ENCODE results near the gene HERPUD2.
"Not testable (repeated sequence)": the region's sequence is repeated elsewhere in the genome, so short reads cannot be mapped to it uniquely, and the experiment has no call there.

Gene HERPUD2

DNA sequence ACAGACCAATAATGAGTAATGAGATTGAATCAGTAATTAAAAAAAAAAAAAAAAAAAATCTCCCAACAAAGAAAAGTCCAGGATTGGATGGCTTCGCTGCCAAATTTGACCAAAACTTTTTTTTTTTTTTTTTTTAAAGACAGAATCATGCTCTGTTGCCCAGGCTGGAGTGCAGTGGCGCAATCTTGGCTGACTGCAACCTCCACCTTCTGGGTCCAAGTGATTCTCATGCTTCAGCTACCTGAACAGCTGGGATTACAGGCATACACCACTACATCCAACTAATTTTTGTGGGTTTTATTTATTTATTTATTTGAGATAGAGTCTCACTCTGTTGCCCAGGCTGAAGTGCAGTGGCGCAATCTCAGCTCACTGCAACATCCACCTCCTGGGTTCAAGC, 40.4 kb downstream of the HERPUD2 start:
- H3K4me1 ChIP-seq (ENCODE audit: control insufficient read depth, insufficient read depth, low read length); H3K36me3 ChIP-seq (ENCODE audit: control insufficient read depth, insufficient read depth, low read length); H3K27ac ChIP-seq (ENCODE audit: insufficient read depth, low read depth, low read length, poor library complexity, severe bottlenecking); H3K9me3 ChIP-seq (ENCODE audit: control insufficient read depth, low read length); H3K4me3 ChIP-seq (ENCODE audit: insufficient read depth, low read depth, low read length); H3K27me3 ChIP-seq (ENCODE audit: control insufficient read depth, insufficient read depth, low read length, poor library complexity, severe bottlenecking): not testable (repeated sequence)
- 92 to 93% methylated on average over 3 of the region's 3 CpGs for WGBS, 2 experiments

DNA sequence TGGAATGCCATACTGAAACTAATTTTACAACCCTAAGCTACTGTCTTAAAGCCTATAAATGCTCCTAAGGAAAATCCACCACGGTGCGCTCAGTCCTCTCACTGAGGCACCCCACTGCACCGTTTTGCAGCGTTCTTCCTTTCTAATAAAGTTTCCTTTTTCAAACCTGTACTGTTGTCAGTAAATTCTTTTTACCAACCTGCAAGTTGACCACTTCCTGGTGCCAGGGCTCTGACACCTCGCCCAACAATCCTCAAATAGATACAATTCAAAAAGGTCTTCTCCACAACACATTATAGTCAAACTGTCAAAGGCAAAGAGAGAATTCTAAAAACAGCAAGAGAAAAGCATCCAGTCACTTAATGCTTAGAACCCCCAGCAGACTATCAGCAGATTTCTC, 42.8 kb downstream of the HERPUD2 start:
- H3K4me3 ChIP-seq (ENCODE audit: insufficient read depth, low read depth, low read length): no peak overlapping the region
- H3K27ac ChIP-seq (ENCODE audit: insufficient read depth, low read depth, low read length, poor library complexity, severe bottlenecking): no peak overlapping the region
- H3K9me3 ChIP-seq (ENCODE audit: control insufficient read depth, low read length): no peaks in the 10 kb centered on the region
- H3K27me3 ChIP-seq (ENCODE audit: control insufficient read depth, insufficient read depth, low read length, poor library complexity, severe bottlenecking): no peaks in the 10 kb centered on the region
- peaks cover 14% of the 10 kb centered on the region for H3K4me1 ChIP-seq (ENCODE audit: control insufficient read depth, insufficient read depth, low read length)
- H3K36me3 ChIP-seq (ENCODE audit: control insufficient read depth, insufficient read depth, low read length): peaks cover 4% of the 10 kb centered on the region
- WGBS, 2 experiments: 94% methylated on average over 5 of the region's 5 CpGs

DNA sequence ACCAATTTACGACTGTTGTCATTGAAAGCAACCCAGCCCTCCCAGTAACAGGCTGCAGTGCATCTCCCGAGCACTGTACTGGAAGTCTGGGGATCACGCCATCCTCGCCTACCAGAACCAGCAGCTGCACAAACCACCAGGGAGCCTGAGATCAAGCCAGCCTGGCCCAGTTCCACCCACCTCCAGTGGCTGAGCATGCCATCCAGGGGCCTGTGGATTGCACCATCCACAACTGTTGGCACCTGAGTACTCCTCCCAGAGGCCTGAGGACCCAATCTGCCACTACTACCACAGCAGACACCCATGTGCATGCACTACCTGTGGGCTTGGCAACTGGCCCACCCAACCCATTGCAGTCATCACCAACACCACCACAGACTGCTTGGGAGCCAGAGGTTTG, 44.2 kb downstream of the HERPUD2 start:
- H3K4me1 ChIP-seq (ENCODE audit: control insufficient read depth, insufficient read depth, low read length): peaks cover 25% of the 10 kb centered on the region
- H3K9me3 ChIP-seq (ENCODE audit: control insufficient read depth, low read length): no peaks in the 10 kb centered on the region
- H3K27me3 ChIP-seq (ENCODE audit: control insufficient read depth, insufficient read depth, low read length, poor library complexity, severe bottlenecking): no peaks in the 10 kb centered on the region
- H3K4me3 ChIP-seq (ENCODE audit: insufficient read depth, low read depth, low read length): no peak overlapping the region
- H3K27ac ChIP-seq (ENCODE audit: insufficient read depth, low read depth, low read length, poor library complexity, severe bottlenecking): no peak overlapping the region
- peaks cover 4% of the 10 kb centered on the region for H3K36me3 ChIP-seq (ENCODE audit: control insufficient read depth, insufficient read depth, low read length)
- 96% methylated on average over 4 of the region's 4 CpGs for WGBS, 2 experiments

DNA sequence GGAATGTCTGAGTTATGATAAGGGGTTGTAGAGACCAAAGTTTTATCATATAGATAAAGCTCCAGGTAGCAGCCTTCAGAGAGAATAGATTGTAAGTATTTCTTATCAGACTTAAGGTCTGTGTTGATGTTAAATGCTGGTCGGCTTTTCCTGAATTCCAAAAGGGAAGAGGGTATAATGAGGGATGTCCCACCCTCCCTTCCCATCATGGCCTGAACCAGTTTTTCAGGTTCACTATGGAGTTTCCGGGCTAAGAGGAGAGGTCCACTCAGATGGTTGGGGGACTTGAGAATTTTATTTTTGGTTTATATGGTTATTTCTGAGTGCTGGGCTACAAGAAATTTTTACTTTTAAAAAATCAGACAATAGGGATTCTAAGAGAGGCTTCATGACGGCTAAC, 45.2 kb downstream of the HERPUD2 start:
- no peaks in the 10 kb centered on the region for H3K27me3 ChIP-seq (ENCODE audit: control insufficient read depth, insufficient read depth, low read length, poor library complexity, severe bottlenecking)
- 89 to 100% methylated on average over 3 of the region's 3 CpGs for WGBS, 2 experiments
- H3K9me3 ChIP-seq (ENCODE audit: control insufficient read depth, low read length): no peaks in the 10 kb centered on the region
- no peak overlapping the region for H3K4me3 ChIP-seq (ENCODE audit: insufficient read depth, low read depth, low read length)
- peaks cover 4% of the 10 kb centered on the region for H3K36me3 ChIP-seq (ENCODE audit: control insufficient read depth, insufficient read depth, low read length)
- no peak overlapping the region for H3K27ac ChIP-seq (ENCODE audit: insufficient read depth, low read depth, low read length, poor library complexity, severe bottlenecking)
- H3K4me1 ChIP-seq (ENCODE audit: control insufficient read depth, insufficient read depth, low read length): peaks cover 25% of the 10 kb centered on the region

DNA sequence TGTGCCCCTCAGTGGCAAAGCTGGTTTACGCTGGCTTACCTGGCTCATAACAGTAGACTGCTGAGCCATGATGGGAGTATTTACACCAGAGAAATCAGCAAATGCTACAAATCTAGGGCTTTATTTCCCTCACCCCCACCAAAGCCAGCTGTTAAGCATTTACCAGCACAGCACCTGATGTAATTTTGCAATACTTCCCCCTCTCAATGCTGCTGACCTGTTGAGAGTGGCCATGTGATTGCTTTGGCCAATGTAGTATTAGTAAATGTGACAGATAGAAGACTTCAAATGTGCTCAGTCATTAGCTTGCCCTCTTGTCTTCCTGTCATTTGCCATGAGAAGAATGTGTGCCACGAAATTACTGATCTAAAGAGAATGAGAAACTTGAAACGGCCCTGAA, 46.6 kb downstream of the HERPUD2 start:
- no peaks in the 10 kb centered on the region for H3K9me3 ChIP-seq (ENCODE audit: control insufficient read depth, low read length)
- no peaks in the 10 kb centered on the region for H3K27me3 ChIP-seq (ENCODE audit: control insufficient read depth, insufficient read depth, low read length, poor library complexity, severe bottlenecking)
- 82 to 91% methylated on average over 3 of the region's 3 CpGs for WGBS, 2 experiments
- no peak overlapping the region for H3K4me3 ChIP-seq (ENCODE audit: insufficient read depth, low read depth, low read length)
- peaks cover 4% of the 10 kb centered on the region for H3K36me3 ChIP-seq (ENCODE audit: control insufficient read depth, insufficient read depth, low read length)
- peaks cover 30% of the 10 kb centered on the region for H3K4me1 ChIP-seq (ENCODE audit: control insufficient read depth, insufficient read depth, low read length)
- H3K27ac ChIP-seq (ENCODE audit: insufficient read depth, low read depth, low read length, poor library complexity, severe bottlenecking): no peak overlapping the region

DNA sequence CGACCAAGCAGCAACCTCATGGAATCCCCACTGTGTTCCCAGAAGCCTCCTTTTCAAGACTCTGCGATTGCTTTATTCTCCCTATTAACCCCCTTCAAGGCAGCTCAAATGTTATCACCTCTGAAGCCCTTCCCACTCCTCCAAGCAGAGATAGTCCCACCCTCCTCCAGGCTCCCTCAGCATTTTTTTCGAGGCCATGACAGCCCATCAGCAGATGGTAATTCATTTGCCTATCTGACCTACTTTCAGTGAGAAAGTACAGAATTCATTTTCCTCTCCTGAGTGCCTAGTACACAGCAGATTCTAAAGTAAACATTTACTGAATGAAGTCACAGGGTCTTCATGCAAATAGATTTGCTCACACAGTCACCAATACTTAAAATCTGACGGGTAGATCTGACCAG, 47.8 kb downstream of the HERPUD2 start:
- H3K4me3 ChIP-seq (ENCODE audit: insufficient read depth, low read depth, low read length): no peak overlapping the region
- 18 to 23% methylated on average over 4 of the region's 4 CpGs for WGBS, 2 experiments

DNA sequence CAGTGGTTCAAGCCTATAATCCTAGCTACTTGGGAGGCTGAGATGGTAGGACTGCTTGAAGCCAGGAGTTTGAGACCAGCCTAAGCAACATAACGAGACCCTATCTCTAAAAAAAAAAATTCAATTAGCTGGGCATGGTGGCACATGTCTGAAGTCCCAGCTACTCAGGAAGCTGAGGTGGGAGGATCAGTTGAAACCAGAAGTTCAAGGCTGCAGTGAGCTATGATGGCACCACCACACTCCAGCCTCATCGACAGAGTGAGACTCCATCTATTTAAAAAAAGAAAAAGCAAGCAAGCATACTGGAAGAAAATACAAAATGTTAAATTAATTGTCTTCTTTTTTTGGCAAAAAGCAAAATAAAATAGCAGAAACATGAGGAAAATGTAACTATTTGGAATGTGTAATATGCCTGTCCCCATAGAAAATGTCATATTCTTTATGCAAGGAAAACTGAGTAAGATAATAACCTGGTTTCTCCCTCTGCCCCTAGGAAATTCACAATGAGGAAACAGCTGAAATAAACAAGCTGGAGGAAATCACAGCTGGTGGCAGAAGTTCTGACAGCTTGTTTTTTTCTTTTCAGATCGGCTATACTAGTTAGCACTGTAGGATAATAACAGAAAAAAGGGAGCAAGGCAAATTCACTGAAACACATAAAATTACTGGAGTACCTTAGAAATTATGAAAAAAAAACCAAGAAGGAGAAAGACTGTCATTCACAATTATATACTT, 48.5 kb downstream of the HERPUD2 start:
- WGBS, 2 experiments: 42 to 50% methylated on average over 2 of the region's 3 CpGs
- H3K27me3 ChIP-seq (ENCODE audit: control insufficient read depth, insufficient read depth, low read length, poor library complexity, severe bottlenecking): no peaks in the 10 kb centered on the region
- no peaks in the 10 kb centered on the region for H3K9me3 ChIP-seq (ENCODE audit: control insufficient read depth, low read length)
- H3K4me3 ChIP-seq (ENCODE audit: insufficient read depth, low read depth, low read length): no peak overlapping the region
- peaks cover 30% of the 10 kb centered on the region for H3K4me1 ChIP-seq (ENCODE audit: control insufficient read depth, insufficient read depth, low read length)
- H3K36me3 ChIP-seq (ENCODE audit: control insufficient read depth, insufficient read depth, low read length): peaks cover 4% of the 10 kb centered on the region
- H3K27ac ChIP-seq (ENCODE audit: insufficient read depth, low read depth, low read length, poor library complexity, severe bottlenecking): peak overlapping the region; percentile 41

More for the DNA sequence above, 47.8 kb downstream of the HERPUD2 start:
- Histone ChIP-seq H3K27ac (ENCODE audit: insufficient read depth, low read depth, low read length, poor library complexity, severe bottlenecking) (peak overlapping the region; percentile 41), H3K9me3 (ENCODE audit: control insufficient read depth, low read length) (no peaks in the 10 kb centered on the region), H3K27me3 (ENCODE audit: control insufficient read depth, insufficient read depth, low read length, poor library complexity, severe bottlenecking) (no peaks in the 10 kb centered on the region), H3K4me1 (ENCODE audit: control insufficient read depth, insufficient read depth, low read length) (peaks cover 30% of the 10 kb centered on the region), H3K36me3 (ENCODE audit: control insufficient read depth, insufficient read depth, low read length) (peaks cover 4% of the 10 kb centered on the region)

DNA sequence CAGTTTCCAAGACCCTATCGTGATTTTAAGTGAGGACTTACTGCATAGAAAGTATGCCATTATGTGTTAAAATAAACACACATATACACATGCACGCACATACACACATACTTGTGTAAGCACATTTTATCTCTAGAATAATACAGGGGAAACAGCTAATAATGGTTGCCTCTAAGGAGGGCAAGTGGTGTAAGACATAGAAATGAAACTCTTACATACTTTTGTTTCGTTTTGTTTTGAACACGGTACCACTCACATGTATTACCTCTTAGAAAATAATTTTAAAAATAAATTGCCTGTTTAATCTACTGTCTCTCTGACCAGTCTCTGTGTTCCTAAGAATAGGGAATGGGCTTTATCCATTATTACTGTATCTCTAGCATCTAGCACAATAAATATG, 49.2 kb downstream of the HERPUD2 start:
- Histone ChIP-seq H3K4me1 (ENCODE audit: control insufficient read depth, insufficient read depth, low read length) (peaks cover 30% of the 10 kb centered on the region), H3K36me3 (ENCODE audit: control insufficient read depth, insufficient read depth, low read length) (peaks cover 2% of the 10 kb centered on the region), H3K27me3 (ENCODE audit: control insufficient read depth, insufficient read depth, low read length, poor library complexity, severe bottlenecking) (no peaks in the 10 kb centered on the region), H3K4me3 (ENCODE audit: insufficient read depth, low read depth, low read length) (no peak overlapping the region), H3K9me3 (ENCODE audit: control insufficient read depth, low read length) (no peaks in the 10 kb centered on the region), H3K27ac (ENCODE audit: insufficient read depth, low read depth, low read length, poor library complexity, severe bottlenecking) (no peak overlapping the region)
- 93 to 100% methylated on average over 2 to 3 of the region's 4 CpGs for WGBS, 2 experiments

DNA sequence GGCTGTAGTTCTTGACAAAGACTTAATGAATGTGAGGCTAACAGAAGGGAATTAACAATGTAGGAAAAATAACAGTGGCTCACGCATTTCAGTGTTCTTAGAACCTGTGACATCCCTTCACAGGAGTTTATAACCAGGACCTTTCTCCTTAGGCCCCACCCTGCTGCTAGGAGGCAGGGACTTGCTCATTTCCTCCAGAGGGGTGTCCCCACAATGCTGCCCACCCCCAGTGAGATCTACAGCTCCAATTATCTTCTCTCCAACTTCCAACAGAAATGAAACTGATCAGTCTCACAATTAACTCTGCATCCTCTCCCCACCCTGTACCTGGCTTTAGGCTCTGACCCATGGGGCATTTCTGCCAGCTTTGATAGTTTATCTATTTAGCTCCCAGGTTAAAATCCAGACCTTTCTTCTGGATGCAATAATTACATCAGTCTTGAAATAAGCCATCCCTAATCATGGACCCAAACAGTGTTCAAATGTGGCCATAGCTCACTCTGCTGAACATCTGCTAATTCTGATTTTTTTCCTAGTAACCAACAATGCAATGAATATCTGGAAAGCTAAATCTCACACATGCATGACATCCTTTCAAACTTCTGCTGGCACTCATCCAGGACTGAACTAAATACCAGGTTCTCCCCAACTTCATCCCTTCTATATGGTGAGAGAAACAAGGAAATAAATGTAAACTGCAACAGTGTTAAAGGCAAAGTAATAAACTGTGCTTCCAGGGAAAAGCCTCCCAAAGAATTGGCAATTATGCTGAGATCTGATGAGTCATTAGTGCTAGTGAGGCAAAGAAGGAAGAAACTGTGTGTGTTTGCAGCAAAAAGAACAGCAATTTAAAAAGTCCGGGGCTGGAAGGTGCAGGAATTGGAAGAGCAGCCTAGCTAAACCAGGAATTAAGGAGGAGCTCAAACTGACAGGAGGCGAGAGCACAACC, 64.6 kb downstream of the HERPUD2 start:
- WGBS, 2 experiments: 91 to 94% methylated on average over 3 of the region's 3 CpGs
- Histone ChIP-seq H3K27me3 (ENCODE audit: control insufficient read depth, insufficient read depth, low read length, poor library complexity, severe bottlenecking) (no peaks in the 10 kb centered on the region), H3K4me1 (ENCODE audit: control insufficient read depth, insufficient read depth, low read length) (no peaks in the 10 kb centered on the region), H3K9me3 (ENCODE audit: control insufficient read depth, low read length) (no peaks in the 10 kb centered on the region), H3K27ac (ENCODE audit: insufficient read depth, low read depth, low read length, poor library complexity, severe bottlenecking) (no peak overlapping the region), H3K4me3 (ENCODE audit: insufficient read depth, low read depth, low read length) (no peak overlapping the region), H3K36me3 (ENCODE audit: control insufficient read depth, insufficient read depth, low read length) (peaks cover 5% of the 10 kb centered on the region)
